HT1080 (cell line): ENCODE results near the gene ECHS1. TPM values are rescaled to one million over a fixed set of nuclear protein-coding genes. Genes with fewer than 3 reads are reported as not detected.
A peak's percentile ranks its signal among the peaks of the same experiment; 100 is the strongest.
"Not testable (repeated sequence)": the region's sequence is repeated elsewhere in the genome, so short reads cannot be mapped to it uniquely, and the experiment has no call there.

Source experiments
- DNase-seq: peaks from one replicate; pipeline ENCODE4 v3.0.0-alpha.2; 2015; ENCODE audit warnings: low read depth
- small RNA-seq: library from RNA; depleted of rRNA; stranded (forward); fragments of <200 nt; gene quantifications from one replicate; pipeline ENCODE3, GENCODE V24; 2014
- total RNA-seq: library from RNA; depleted of rRNA; stranded (reverse); fragments of >200 nt; shearing (Covaris generic); gene quantifications from 2 replicates; pipeline ENCODE4 v1.2.3, GENCODE V29; 2014; rRNA removed

ECHS1 gene
- total RNA-seq, 1 experiment from 2014 or later = 107 TPM

DNA sequence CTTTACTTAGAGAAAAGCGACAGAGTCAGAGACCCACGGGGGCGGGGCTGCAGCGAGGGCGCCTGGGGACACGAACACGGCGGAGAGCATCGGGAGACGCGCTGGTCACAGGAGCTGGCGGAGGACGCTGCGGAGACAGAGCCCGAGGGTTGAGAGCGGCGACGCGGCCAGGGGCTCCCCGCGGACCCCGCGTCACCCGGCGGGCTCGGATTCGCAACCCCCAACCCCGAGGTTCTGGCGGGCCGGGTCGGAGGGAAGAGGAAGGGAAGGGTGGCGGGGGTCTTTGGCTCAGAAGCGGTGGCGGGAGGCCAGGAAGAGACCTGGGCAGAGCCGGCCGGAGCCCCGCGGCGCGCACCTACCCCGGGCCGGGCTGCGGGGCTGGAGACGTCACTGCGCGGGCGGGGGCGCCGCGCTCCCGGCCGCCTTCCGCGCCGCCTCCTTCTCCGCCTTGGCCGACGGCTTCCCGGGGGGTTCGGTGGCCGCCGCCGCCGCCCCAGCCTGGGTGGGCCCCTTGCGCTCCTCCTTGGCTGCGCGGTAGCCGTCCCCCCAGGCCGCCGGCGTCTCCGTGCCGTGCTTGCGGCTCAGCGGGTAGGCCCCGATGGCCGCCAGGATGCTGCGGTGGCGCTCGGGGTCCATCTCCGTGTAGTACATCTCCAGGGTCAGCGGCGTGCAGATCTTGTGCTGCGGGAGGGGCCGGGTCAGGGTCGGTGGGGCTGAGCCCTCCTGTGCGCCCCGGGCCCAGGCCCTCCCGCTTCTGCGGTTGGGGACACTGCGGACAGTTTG is 47.5 kb downstream of the ECHS1 start:
- DNase-seq = no peak

GRCh38 chr10:133324857-133325260 is 48.3 kb downstream of the ECHS1 start:
- DNase-seq = no peak

GRCh38 chr10:133324198-133324792 is 48.9 kb downstream of the ECHS1 start:
- no peak for DNase-seq

DNA sequence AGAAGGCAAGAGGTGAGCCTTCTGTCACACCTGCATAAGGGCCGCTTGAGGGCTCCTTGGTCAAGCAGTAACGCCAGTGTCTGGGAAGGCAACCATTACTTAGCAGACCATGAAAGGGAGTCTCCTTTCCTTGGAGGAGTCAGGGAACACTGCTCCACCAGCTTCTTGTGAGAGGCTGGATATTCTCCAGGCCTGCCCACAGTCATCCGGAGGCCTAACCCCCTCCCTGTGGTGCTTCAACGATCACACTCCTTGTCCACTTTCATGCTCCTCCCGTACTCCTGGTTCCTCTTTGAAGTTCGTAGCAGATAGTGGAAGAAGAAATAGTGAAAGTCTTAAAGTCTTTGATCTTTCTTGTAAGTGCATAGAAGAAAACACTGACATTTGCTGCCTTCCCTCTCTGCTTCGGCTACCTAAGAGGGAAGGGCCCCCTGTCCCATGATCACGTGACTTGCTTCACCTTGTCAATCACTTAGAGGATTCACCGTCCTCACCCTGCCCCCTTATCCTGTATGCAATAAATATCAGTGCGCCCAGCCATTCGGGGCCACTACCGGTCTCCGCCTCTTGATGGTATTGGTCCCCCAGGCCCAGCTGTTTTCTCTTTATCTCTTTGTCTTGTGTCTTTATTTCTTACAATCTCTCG is 51.0 kb downstream of the ECHS1 start:
- not testable (repeated sequence) for DNase-seq

- DNase-seq = peak; percentile 32
Observed at GRCh38 chr10:133320852-133321422, 52.2 kb downstream of the ECHS1 start.

GRCh38 chr10:133318494-133319127 is 54.5 kb downstream of the ECHS1 start:
- peak; percentile 55 for DNase-seq

GRCh38 chr10:133316732-133317131 is 56.4 kb downstream of the ECHS1 start:
- no peak for DNase-seq

GRCh38 chr10:133316266-133316665 is 56.9 kb downstream of the ECHS1 start:
- DNase-seq = no peak

- peak; percentile 71 for DNase-seq
Observed at GRCh38 chr10:133315847-133316246, 57.3 kb downstream of the ECHS1 start.

GRCh38 chr10:133314911-133315310 is 58.2 kb downstream of the ECHS1 start:
- DNase-seq = no peak

- DNase-seq = no peak
Observed at GRCh38 chr10:133313192-133313591, 60.0 kb downstream of the ECHS1 start.

DNA sequence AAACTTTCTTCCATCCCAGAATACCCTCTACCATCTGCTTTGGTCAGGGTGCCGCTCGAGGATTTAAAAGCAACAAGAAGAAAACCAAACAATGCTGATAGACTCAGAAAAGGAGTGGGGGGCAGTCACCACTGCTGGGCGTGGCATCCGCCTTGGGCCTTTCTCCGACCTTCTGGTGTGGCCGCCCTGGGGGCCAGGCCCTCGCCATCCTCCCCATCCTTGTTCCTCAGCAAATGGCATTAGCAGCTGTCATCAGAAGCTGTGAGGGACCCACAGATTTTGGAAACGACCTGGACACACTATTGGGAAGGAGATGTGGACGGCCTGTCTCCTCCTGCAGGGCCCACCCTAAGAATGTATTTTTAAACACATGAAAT is 60.4 kb downstream of the ECHS1 start:
- no peak for DNase-seq

Small RNAs within 50 kb of the gene (small RNA-seq; reads per million reads assigned to genes)
- gene AL360181.4 = not detected
- not detected for gene BANF1P2
- not detected for gene MIR3944

Other genes with a start within 250 kb of the ECHS1 start
- gene KNDC1, start 213.1 kb downstream of the ECHS1 start, total RNA-seq = not detected in 2 replicates
- gene UTF1, start 143.1 kb downstream of the ECHS1 start, total RNA-seq = not detected in 2 replicates
- 0.03 and 0.13 TPM in 2 replicates for gene VENTX, start 135.5 kb downstream of the ECHS1 start, total RNA-seq
- gene ADAM8, start 96.5 kb downstream of the ECHS1 start, total RNA-seq = 1.6 and 4.2 TPM in 2 replicates
- 119 and 127 TPM in 2 replicates for gene TUBGCP2, start 64.5 kb downstream of the ECHS1 start, total RNA-seq
- 102 and 108 TPM in 2 replicates for gene ZNF511, start 64.4 kb downstream of the ECHS1 start, total RNA-seq
- gene CALY, start 36.5 kb downstream of the ECHS1 start, total RNA-seq = 1.7 TPM in 1 of 2 replicates, not detected in the other
- gene PRAP1, start 26.0 kb downstream of the ECHS1 start, total RNA-seq = not detected in 2 replicates
- gene FUOM, start 15.3 kb downstream of the ECHS1 start, total RNA-seq = 31.5 and 48.4 TPM in 2 replicates
- 0.43 and 0.70 TPM in 2 replicates for gene PAOX, start 5.9 kb upstream of the ECHS1 start, total RNA-seq
- 54.1 and 55.6 TPM in 2 replicates for gene MTG1, start 20.8 kb upstream of the ECHS1 start, total RNA-seq
- not detected in 2 replicates for gene SPRN, start 51.3 kb upstream of the ECHS1 start, total RNA-seq
- gene SCART1, start 80.6 kb upstream of the ECHS1 start, total RNA-seq = 0.80 and 1.3 TPM in 2 replicates
- gene CYP2E1, start 154.0 kb upstream of the ECHS1 start, total RNA-seq = 1.2 and 1.4 TPM in 2 replicates
- 2.6 and 3.7 TPM in 2 replicates for gene SYCE1, start 192.2 kb upstream of the ECHS1 start, total RNA-seq